SKM-1 (cell line): ENCODE data around the gene CPS1.

Experiments used
- DNase-seq: peaks from one replicate; lab custom pipeline; 2025; ENCODE audit not compliant: unreplicated experiment; lab: John Stamatoyannopoulos, UW

Gene CPS1

GRCh38 chr2:210673117-210673516, 116.7 kb downstream of the CPS1 start:
- no peak for DNase-seq

- no peak for DNase-seq
Measured at GRCh38 chr2:210676067-210676466, 119.7 kb downstream of the CPS1 start.

- no peak for DNase-seq
Measured at GRCh38 chr2:210681491-210681890, 125.1 kb downstream of the CPS1 start.

GRCh38 chr2:210686401-210686800, 130.0 kb downstream of the CPS1 start:
- no peak for DNase-seq

- no peak for DNase-seq
Measured at GRCh38 chr2:210687786-210688470, 131.5 kb downstream of the CPS1 start.

GRCh38 chr2:210707900-210708299, 151.5 kb downstream of the CPS1 start:
- DNase-seq: no peak

GRCh38 chr2:210713122-210713521, 156.7 kb downstream of the CPS1 start:
- DNase-seq: no peak

GRCh38 chr2:210715560-210716082, 159.2 kb downstream of the CPS1 start:
- no peak for DNase-seq

GRCh38 chr2:210718503-210718902, 162.1 kb downstream of the CPS1 start:
- DNase-seq: no peak

- no peak for DNase-seq
Measured at GRCh38 chr2:210722092-210722491, 165.7 kb downstream of the CPS1 start.

- DNase-seq: no peak
Measured at GRCh38 chr2:210727549-210727948, 171.2 kb downstream of the CPS1 start.
